T1000 (cell line): ENCODE results near the gene NPBWR2.

Experiments used
- DNase-seq: peaks from one replicate; lab custom pipeline; 2025; ENCODE audit warnings: mixed read lengths; lab: John Stamatoyannopoulos, UW

Gene NPBWR2

GRCh38 chr20:64083804-64084684, 23.3 kb downstream of the NPBWR2 start, which contains the start of gene LKAAEAR1:
Gene LKAAEAR1, minus strand, starts transcription at chr20:64084398. Its CDS starts 179 bp downstream, at chr20:64084219.
- no peak for DNase-seq

GRCh38 chr20:64083378-64083803, 24.0 kb downstream of the NPBWR2 start:
- DNase-seq: peak; percentile 38

DNA sequence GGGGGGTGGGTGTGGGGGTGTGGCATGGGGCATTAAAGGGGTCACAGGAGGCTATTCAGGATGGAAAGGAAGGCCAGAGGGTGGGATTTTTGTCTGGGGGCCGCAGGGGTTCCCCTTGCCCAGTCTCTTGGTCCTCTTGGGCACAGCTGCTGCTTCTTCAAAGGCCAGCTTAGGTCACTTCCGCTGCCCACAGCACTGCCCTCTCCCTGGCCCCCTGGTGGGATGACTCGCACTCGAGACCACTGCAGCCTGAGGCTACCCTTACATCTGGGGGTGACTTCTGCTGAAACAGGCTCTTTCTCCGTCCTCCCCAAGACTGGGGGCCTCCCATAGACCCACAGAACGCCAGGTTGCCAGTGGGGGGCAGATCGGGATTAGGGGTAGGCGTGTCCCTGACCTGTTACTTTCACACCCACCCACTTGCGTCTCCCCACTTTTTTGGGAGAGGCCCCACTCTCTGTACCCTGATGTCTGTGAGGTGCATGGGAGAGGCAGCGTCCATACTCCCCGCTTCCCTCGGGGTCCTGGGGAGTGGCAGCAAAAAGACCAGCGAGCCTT, 24.5 kb downstream of the NPBWR2 start:
- no peak for DNase-seq

- DNase-seq: no peak
These were observed 25.1 kb downstream of the NPBWR2 start for GRCh38 chr20:64082126-64082731.

DNA sequence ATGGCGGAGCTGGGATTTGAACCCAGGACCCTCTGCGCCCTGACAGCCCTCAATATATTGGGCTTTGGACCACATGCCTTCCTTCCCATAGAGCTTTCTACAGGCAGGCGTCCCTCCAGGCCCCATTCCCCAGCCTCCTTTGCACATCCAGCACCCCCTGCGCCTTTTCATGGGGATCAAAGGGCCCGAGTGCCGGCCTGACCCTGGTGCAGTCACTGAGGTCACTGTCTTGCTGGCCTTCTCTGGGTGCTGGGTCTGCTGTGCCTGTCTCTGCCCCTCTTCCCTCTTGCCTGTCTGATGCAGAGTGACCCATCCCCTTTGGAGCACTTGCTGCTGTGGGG, 25.8 kb downstream of the NPBWR2 start:
- no peak for DNase-seq

GRCh38 chr20:64080813-64081623, 26.3 kb downstream of the NPBWR2 start:
- no peak for DNase-seq

GRCh38 chr20:64080013-64080812, 27.2 kb downstream of the NPBWR2 start, which contains the start of gene OPRL1:
Gene OPRL1, plus strand, starts transcription at chr20:64080082. Its CDS starts 12,639 bp downstream, at chr20:64092721.
- no peak for DNase-seq

- no peak for DNase-seq
These were observed 27.9 kb downstream of the NPBWR2 start, which contains the start of gene RGS19 for GRCh38 chr20:64079273-64080012. Gene RGS19, minus strand, starts transcription at chr20:64079518. Its CDS starts 2,632 bp downstream, at chr20:64076886.

DNA sequence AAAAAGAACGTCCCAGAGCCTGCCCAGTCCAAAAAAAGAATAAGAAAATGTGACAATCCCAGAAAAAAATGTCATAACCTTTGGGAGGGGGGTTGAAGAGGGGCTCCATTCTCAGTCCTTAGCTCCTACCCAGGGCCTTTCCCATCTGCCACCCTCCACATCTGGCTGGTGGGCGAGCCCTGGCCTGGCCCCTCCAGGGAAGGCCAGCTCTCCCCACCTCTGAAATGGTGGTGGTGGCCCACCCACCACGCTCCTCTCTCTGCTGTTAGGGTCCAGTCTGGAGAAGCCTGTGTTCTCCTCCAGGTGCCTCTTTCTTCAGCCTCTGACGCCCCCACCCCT, 28.5 kb downstream of the NPBWR2 start:
- no peak for DNase-seq

DNA sequence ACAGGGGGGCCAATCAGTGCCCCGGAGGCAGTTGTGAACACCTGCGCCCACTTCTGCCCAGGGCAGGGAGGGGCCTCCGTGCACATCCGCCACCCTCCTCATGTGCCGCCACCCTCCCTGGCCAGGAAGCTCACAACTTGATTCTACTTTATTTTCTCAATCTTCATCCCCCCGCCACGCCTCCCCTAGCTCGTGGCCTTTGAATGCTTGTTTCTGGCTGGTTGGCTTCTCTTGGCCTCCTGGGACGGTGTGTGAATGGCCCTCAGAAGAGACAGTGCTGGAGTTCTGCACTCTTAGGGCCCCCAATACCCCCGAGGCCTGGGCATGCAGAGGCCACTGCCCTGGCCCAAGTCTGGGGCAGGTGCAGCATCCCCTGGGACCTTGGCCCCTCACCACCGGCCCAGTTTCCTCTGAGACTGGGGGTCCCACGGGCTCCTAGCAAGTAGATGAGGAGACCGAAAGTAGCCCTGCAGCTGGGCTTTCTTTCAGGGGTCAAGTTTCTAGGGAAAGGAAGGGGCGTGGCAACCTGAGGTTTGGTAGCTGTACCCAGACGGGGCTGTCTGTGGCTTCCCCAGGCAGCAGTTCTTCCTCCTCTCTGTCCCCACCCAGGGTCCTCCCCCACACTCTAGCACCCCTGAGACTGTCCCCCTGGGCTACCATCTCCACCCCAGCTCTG, 29.4 kb downstream of the NPBWR2 start:
- DNase-seq: no peak

GRCh38 chr20:64077541-64077875, 29.9 kb downstream of the NPBWR2 start:
- no peak for DNase-seq

GRCh38 chr20:64077094-64077493, 30.3 kb downstream of the NPBWR2 start:
- no peak for DNase-seq

- no peak for DNase-seq
These were observed 31.0 kb downstream of the NPBWR2 start for GRCh38 chr20:64076061-64076997.

DNA sequence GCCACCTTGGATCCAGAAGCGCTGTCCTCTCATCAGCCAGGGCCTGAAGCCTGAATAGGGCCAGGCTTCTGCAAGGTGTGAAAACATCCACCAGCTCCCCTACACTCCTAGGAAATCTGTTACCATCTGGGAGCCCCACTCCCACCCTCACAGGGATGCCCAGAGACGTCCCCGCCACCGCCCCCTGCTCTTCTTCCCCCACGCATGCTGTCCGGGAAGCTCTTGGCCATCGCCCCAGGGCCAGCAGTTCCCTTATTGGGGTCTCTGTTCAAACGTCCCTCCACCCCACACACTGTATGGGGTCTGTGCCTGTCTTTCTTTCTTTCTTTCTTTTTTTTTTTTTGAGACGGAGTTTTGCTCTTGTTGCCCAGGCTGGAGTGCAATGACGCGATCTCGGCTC, 31.8 kb downstream of the NPBWR2 start:
- DNase-seq: no peak

DNA sequence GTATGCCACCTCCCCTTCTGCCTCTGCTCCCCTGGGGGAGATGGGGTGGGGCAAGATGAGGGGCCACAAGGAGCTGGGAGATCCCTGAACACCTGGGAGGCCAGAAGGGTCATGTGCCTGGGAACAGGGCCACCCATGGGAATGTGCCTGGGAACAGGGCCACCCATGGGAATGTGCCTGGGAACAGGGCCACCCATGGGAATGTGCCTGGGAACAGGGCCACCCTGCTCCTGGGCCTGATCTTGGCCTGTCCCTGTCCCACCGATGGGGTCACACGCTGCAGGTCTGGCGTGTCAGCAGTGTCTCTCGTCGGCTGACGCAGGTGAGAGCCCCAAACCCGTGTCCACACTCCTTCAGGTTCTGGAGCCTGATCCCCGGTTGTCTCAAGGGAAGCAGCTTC, 32.4 kb downstream of the NPBWR2 start:
- DNase-seq: no peak

DNA sequence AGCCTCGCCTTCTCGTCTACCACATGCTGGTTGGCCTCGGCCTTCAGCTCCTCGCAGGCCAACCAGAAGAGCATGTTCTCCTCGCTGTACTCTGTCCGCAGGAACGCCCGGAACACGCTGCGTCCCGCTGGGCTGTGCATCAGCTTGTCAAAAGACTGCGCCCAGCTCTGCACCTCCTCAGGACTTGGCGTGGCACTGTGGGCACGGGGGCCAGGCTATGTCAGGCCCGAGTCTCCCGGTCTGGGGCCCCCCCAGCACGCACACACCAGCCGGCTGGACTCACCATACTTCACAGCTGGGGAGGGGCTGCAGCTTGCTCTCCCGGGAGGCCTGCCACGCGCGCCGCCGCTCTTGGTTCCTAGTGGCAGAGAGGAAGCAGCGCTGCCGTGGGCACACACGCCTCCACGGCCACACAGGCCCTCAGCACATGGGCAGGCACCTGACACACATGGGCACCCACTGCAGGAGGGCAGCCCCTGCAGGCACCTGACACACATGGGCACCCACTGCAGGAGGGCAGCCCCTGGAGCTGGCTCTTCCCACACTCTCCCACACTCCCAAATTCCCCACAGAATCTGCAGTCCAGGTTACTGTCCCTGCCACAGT, 33.1 kb downstream of the NPBWR2 start:
- DNase-seq: no peak

- DNase-seq: no peak
These were observed 33.7 kb downstream of the NPBWR2 start for GRCh38 chr20:64073476-64074183.

GRCh38 chr20:64072498-64073063, 34.8 kb downstream of the NPBWR2 start:
- DNase-seq: no peak
